Liver (tissue), 3 donors: ENCODE measurements around the gene LRRC61.

ENCODE experiments used
- CTCF ChIP-seq: fragments of 150-350 bp; IDR thresholded peaks from 2 replicates; pipeline ENCODE4 v1.5.1; 2017; ENCODE audit warnings: improper control_type of control experiment, low read depth, low read length; ENCODE audit not compliant: missing input control
- JUND ChIP-seq, 2 donors: IDR thresholded peaks; 2 replicates each; pipeline ENCODE4 v1.6.1; 2016; ENCODE audit warnings: antibody characterized with exemption in 2 of 2
- MAX ChIP-seq: IDR thresholded peaks from 2 replicates; pipeline ENCODE4 v1.6.1; 2016; ENCODE audit warnings: antibody characterized with exemption
- TAF1 ChIP-seq: conservative IDR thresholded peaks from 2 replicates; pipeline ENCODE4 v1.6.1; 2016; ENCODE audit warnings: antibody characterized with exemption, mild to moderate bottlenecking
- donor health status: healthy.
- donor health status: healthy.

GRCh38 chr7:150369748-150370501, 46.8 kb downstream of the LRRC61 start:
- TF ChIP-seq MAX: no peak
- no peak for TF ChIP-seq CTCF
- no peak for TF ChIP-seq JUND (IDR thresholded peaks at IDR 0.05)
- TF ChIP-seq TAF1: no peak
